Spleen (tissue), 11 donors: ENCODE results near the gene SHC1. TPM values are rescaled to one million over a fixed set of nuclear protein-coding genes. Genes with fewer than 3 reads are reported as not detected.
A peak's percentile ranks its signal among the peaks of the same experiment; 100 is the strongest.

Experiments
- DNase-seq: peaks from one replicate; pipeline ENCODE4 v3.0.0-alpha.2; 2020
- H3K27ac ChIP-seq, 8 donors: fragments of 200-600 bp; sonication (generic) in 7 of 8; 1 replicate in 4 of 8; 2 replicates in 4 of 8; pipeline versions ENCODE4 v1.5.0 to v1.8.0; 2016 to 2021; ENCODE audit warnings: inconsistent platforms in 4 of 8, mild to moderate bottlenecking in 4 of 8, moderate library complexity in 1 of 8
- H3K27me3 ChIP-seq, 7 donors: fragments of 200-600 bp; sonication (generic) in 6 of 7; replicated peaks in 1 of 7; 1 replicate in 4 of 7; 2 replicates in 3 of 7; pipeline versions ENCODE4 v1.5.0 to v1.8.0; 2016 to 2021; ENCODE audit warnings: inconsistent platforms in 3 of 7, mild to moderate bottlenecking in 1 of 7
- H3K36me3 ChIP-seq, 6 donors: fragments of 200-600 bp; sonication (generic) in 5 of 6; 1 replicate in 4 of 6; 2 replicates in 2 of 6; pipeline versions ENCODE4 v1.5.0 to v1.8.0; 2016 to 2021; ENCODE audit warnings: inconsistent platforms in 2 of 6
- H3K4me1 ChIP-seq, 6 donors: fragments of 200-600 bp; sonication (generic) in 5 of 6; 1 replicate in 3 of 6; 2 replicates in 3 of 6; pipeline versions ENCODE4 v1.5.0 to v1.8.0; 2016 to 2021; ENCODE audit warnings: inconsistent platforms in 3 of 6
- H3K4me3 ChIP-seq, 8 donors: fragments of 200-600 bp; sonication (generic) in 7 of 8; 1 replicate in 4 of 8; 2 replicates in 4 of 8; pipeline versions ENCODE4 v1.5.0 to v1.8.0; 2016 to 2021; ENCODE audit warnings: inconsistent platforms in 4 of 8, mild to moderate bottlenecking in 4 of 8, moderate library complexity in 2 of 8
- H3K9me3 ChIP-seq, 8 donors: fragments of 200-600 bp; sonication (generic) in 7 of 8; 1 replicate in 4 of 8; 2 replicates in 4 of 8; pipeline versions ENCODE4 v1.5.0 to v1.8.0; 2016 to 2021; ENCODE audit warnings: inconsistent platforms in 4 of 8
- POLR2A ChIP-seq, 3 donors: fragments of 450-650 bp; IDR thresholded peaks; one replicate each; pipeline ENCODE4 v1.5.1; 2017; ENCODE audit warnings: antibody characterized with exemption in 3 of 3, mild to moderate bottlenecking in 1 of 3
- POLR2AphosphoS5 ChIP-seq, 3 donors: sonication (generic); formaldehyde crosslinking; IDR thresholded peaks; one replicate each; pipeline ENCODE4 v1.5.1; 2017; ENCODE audit warnings: antibody characterized with exemption in 3 of 3
- WGBS, 5 donors: extraction: QIAGEN DNeasy Blood & Tissue Kit in 3 of 5; methylation state at CpG; one replicate each; pipeline versions ENCODE4 v1.1.5 to v1.1.7; 2013 to 2018; 5-methylcytosine and 5-hydroxymethylcytosine counted together
- intact Hi-C: fragments of 100-400 bp; cut with DNase I; formaldehyde crosslinking; loops from one replicate; pipeline ENCODE4 v1.15.0; 2023; ENCODE audit warnings: low total_unique reads
- polyA plus RNA-seq, 3 donors: library from polyadenylated mRNA; stranded (reverse); fragments of 200-250 nt; gene quantifications; one replicate each; pipeline ENCODE4 v1.2.1, GENCODE V29; 2013
- total RNA-seq, 7 donors: library from RNA; depleted of rRNA in 3 of 7; stranded (reverse); fragments of >200 nt in 3 of 7; fragmentation: NEBNext Ultra II Directional in 4 of 7; extraction: Animal tissue kit (Norgen Biotek cat#: 25700) in 4 of 7; gene quantifications; one replicate each; pipeline versions ENCODE4 v1.1.0 to v1.2.1, GENCODE V29; 2016 to 2021
- TF ChIP-seq, protein P1 (sequence below), 11 experiments: fragments of 200-600 bp in 7 of 11; fragments of 450-650 bp in 4 of 11; sonication (generic) in 4 of 11; IDR thresholded peaks in 8 of 11; conservative IDR thresholded peaks in 3 of 11; 1 replicate in 7 of 11; 2 replicates in 4 of 11; pipeline versions ENCODE4 v1.4.0 to v1.8.0; 2016 to 2021; ENCODE audit warnings: antibody characterized with exemption in 11 of 11, inconsistent platforms in 4 of 11, mild to moderate bottlenecking in 1 of 11
- donor health status: healthy with polysubstance abuse.
- donor health status: DM: no; HTN: no; CAD: no; lungs with moderate emphysema.
- donor health status: DM: no; HTN: no; CAD: no.
- donor health status: Bipolar disorder and iron deficiency.
- donor health status: healthy.
- donor health status: DM: no; HTN: no; CAD: no.
- donor health status: DM: yes; HTN: yes; CAD: no.

Gene SHC1
- total and polyA plus RNA-seq, 10 donors: 36.8 to 133 (median 92.3) TPM

DNA sequence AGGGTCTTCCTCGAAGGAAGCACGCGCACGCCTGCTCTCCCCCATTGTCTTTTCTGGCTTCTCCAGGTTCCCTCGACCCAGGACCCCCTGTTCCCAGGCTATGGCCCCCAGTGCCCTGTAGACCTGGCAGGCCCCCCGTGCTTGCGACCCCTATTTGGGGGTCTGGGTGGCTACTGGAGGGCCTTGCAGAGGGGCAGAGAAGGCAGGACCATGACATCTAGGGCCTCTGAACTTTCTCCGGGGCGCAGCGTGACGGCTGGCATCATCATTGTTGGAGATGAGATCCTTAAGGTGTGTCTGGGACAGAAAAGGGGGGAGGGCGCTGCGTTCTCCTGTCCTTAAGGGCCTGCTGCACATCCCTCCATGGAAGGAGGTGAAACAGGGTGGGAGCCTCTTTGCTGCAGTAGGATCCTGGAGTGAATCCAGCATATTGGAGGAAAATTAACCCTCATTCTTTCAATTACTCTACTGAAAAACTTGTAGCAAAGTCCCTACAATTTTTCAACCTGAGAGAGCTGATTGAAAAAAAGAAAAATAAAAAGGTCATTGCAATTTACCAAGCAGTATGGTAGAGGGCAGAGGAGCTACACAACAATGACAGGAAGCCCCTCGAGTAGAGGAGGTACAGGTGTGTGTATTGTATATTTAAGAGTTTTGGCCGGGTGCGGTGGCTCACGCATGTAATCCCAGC is 13.4 kb upstream of the SHC1 start:
- H3K36me3 ChIP-seq: peaks cover 0 to 51% (median 18%) of the 10 kb centered on the region in 6 donors

DNA sequence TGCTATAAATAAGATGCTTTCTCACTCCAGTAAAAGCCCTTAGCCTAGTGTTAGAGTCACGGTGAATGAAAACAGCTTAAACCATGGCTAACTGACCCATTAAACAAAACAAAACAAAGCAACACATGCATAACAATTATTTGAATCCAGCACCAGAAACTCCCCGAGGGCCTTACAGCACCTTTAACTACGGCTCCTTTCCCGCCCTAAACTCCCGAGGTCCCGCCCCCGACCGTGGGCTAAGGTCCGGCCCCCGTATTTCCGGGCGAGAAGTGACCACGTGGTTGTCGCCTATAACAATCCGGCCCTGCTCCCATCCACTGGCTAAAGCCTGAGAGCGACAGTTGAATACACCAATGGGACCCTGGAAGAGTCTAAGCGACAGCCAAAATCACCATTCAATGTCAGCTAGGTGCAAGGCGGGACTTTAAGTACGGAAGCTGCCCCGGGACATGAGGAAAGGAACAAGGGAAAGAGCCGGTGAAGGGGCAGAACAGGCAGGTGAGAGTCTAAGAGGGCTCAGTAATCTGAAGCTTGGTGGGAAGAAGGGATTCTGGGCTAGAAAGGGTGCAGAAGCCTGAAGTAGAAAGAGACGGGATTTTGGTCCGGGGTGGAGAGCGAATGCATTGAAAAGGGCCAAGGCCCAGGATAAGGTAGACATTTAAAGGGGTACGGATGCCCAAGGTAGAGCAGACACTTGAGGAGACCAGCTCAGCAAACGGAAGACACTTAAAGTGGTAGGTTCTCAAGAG is 12.5 kb upstream of the SHC1 start, which contains the start of gene FLAD1:
TSS of gene FLAD1 (plus strand) at position 448 of the 752 bp plus-strand sequence. CDS start 351 bp downstream, outside the sequence.
- 0 to 2% (median 1%) methylated on average over 26 of the region's 26 CpGs for WGBS, 5 donors
- DNase-seq: peak; percentile 97
- intact Hi-C loops: no loop called here

More for the DNA sequence above, 13.4 kb upstream of the SHC1 start:
- H3K27me3 ChIP-seq: no peaks in the 10 kb centered on the region
- WGBS, 5 donors: 16 to 23% (median 20%) methylated on average over 16 to 17 of the region's 17 CpGs
- H3K27ac ChIP-seq: peak overlapping the region; percentile 40 to 84 (median 76)
- peaks cover 11 to 65% (median 30%) of the 10 kb centered on the region in 6 donors for H3K4me1 ChIP-seq
- H3K9me3 ChIP-seq: no peaks in the 10 kb centered on the region
- DNase-seq: peak; percentile 79
- intact Hi-C loops: no loop called here
- TF ChIP-seq POLR2AphosphoS5 (IDR thresholded peaks at IDR 0.05) (no peak), POLR2A (IDR thresholded peaks at IDR 0.05) (no peak)
- TF ChIP-seq, protein P1, sequence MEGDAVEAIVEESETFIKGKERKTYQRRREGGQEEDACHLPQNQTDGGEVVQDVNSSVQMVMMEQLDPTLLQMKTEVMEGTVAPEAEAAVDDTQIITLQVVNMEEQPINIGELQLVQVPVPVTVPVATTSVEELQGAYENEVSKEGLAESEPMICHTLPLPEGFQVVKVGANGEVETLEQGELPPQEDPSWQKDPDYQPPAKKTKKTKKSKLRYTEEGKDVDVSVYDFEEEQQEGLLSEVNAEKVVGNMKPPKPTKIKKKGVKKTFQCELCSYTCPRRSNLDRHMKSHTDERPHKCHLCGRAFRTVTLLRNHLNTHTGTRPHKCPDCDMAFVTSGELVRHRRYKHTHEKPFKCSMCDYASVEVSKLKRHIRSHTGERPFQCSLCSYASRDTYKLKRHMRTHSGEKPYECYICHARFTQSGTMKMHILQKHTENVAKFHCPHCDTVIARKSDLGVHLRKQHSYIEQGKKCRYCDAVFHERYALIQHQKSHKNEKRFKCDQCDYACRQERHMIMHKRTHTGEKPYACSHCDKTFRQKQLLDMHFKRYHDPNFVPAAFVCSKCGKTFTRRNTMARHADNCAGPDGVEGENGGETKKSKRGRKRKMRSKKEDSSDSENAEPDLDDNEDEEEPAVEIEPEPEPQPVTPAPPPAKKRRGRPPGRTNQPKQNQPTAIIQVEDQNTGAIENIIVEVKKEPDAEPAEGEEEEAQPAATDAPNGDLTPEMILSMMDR (IDR thresholded peaks at IDR 0.05 in 8 of 11, conservative IDR thresholded peaks at IDR 0.05 in 3 of 11): no peak
- peak overlapping the region; percentile 66 to 92 (median 75) for H3K4me3 ChIP-seq

DNA sequence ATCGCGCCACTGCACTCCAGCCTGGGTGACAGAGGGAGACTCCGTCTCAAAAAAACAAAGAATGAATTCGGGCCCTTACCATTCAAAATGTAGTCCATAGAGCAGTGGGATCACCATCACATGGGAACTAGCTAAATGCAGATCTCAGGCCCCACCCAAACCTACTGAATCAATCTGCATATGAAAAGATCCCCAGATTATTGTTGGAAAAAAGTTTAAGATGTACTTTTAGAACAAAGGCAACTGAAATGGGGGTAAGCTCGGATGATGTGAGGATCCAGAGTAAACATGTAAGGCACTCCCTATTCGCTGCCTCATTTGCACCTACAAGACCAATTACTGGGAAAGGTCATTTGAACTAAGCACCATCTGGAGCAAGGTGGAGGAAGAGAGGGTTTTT is 11.8 kb upstream of the SHC1 start:
- H3K9me3 ChIP-seq: no peaks in the 10 kb centered on the region
- peaks cover 11 to 58% (median 28%) of the 10 kb centered on the region in 6 donors for H3K4me1 ChIP-seq
- H3K27me3 ChIP-seq: no peaks in the 10 kb centered on the region
- 67 to 77% (median 74%) methylated on average over 6 of the region's 6 CpGs for WGBS, 5 donors
- H3K27ac ChIP-seq: peak overlapping the region in 6 of 8 donors; percentile 65 to 84 (median 78)
- H3K4me3 ChIP-seq: peak overlapping the region in 6 of 8 donors; percentile 66 to 82 (median 74)
- peaks cover 0 to 40% (median 2%) of the 10 kb centered on the region in 6 donors for H3K36me3 ChIP-seq
- intact Hi-C loops: no loop called here
- no peak for DNase-seq
- TF ChIP-seq, protein P1 (IDR thresholded peaks at IDR 0.05 in 8 of 11, conservative IDR thresholded peaks at IDR 0.05 in 3 of 11): no peak
- TF ChIP-seq POLR2AphosphoS5 (IDR thresholded peaks at IDR 0.05) (no peak), POLR2A (IDR thresholded peaks at IDR 0.05) (no peak)

More for the DNA sequence above, 12.5 kb upstream of the SHC1 start, which contains the start of gene FLAD1:
- peak; percentile 65 to 84 (median 81) for TF ChIP-seq POLR2AphosphoS5 (IDR thresholded peaks at IDR 0.05)
- TF ChIP-seq POLR2A (IDR thresholded peaks at IDR 0.05): peak in 1 of 3 donors; percentile 30
- TF ChIP-seq, protein P1 (IDR thresholded peaks at IDR 0.05 in 8 of 11, conservative IDR thresholded peaks at IDR 0.05 in 3 of 11): peak in 3 of 11 experiments; percentile 14 to 33 (median 21)
- Histone ChIP-seq H3K27ac (peak within 1 kb of the TSS; percentile 40 to 84 (median 76)), H3K4me1 (peaks cover 11 to 58% (median 28%) of the 10 kb centered on the region in 6 donors), H3K27me3 (no peaks in the 10 kb centered on the region), H3K36me3 (peaks cover 0 to 47% (median 9%) of the 10 kb centered on the region in 6 donors), H3K4me3 (peak within 1 kb of the TSS; percentile 66 to 92 (median 75)), H3K9me3 (no peaks in the 10 kb centered on the region)
